C1 segment of cervical spinal cord (tissue), 14 donors: ENCODE results near the gene LRBA.
"Not testable (repeated sequence)": the region's sequence is repeated elsewhere in the genome, so short reads cannot be mapped to it uniquely, and the experiment has no call there.

Experiments used
- DNase-seq, 14 donors: peaks; one replicate each; lab custom pipeline; 2025; lab: John Stamatoyannopoulos, UW

LRBA gene

GRCh38 chr4:150507656-150508055, 507.4 kb downstream of the LRBA start:
- not testable (repeated sequence) for DNase-seq

GRCh38 chr4:150501983-150502382, 513.1 kb downstream of the LRBA start:
- no peak for DNase-seq

- DNase-seq, result no peak
Measured at GRCh38 chr4:150501009-150501727, 513.9 kb downstream of the LRBA start.

- DNase-seq, result no peak
Measured at GRCh38 chr4:150497612-150498011, 517.5 kb downstream of the LRBA start.

GRCh38 chr4:150495550-150495949, 519.5 kb downstream of the LRBA start:
- no peak for DNase-seq

GRCh38 chr4:150493851-150494250, 521.2 kb downstream of the LRBA start:
- DNase-seq, result no peak

- DNase-seq, result no peak
Measured at GRCh38 chr4:150491132-150492049, 523.7 kb downstream of the LRBA start.

GRCh38 chr4:150482581-150482980, 532.5 kb downstream of the LRBA start:
- DNase-seq, result no peak

- no peak for DNase-seq
Measured at GRCh38 chr4:150479657-150480056, 535.4 kb downstream of the LRBA start.

- DNase-seq, result no peak
Measured at GRCh38 chr4:150477869-150478268, 537.2 kb downstream of the LRBA start.

- DNase-seq, result no peak
Measured at GRCh38 chr4:150476776-150477175, 538.3 kb downstream of the LRBA start.

- DNase-seq, result no peak
Measured at GRCh38 chr4:150475763-150476162, 539.3 kb downstream of the LRBA start.

GRCh38 chr4:150464523-150464922, 550.6 kb downstream of the LRBA start:
- DNase-seq, result no peak

GRCh38 chr4:150462743-150463142, 552.3 kb downstream of the LRBA start:
- no peak for DNase-seq

- DNase-seq, result no peak
Measured at GRCh38 chr4:150461957-150462356, 553.1 kb downstream of the LRBA start.

- no peak for DNase-seq
Measured at GRCh38 chr4:150457802-150458201, 557.3 kb downstream of the LRBA start.

GRCh38 chr4:150451883-150452282, 563.2 kb downstream of the LRBA start:
- DNase-seq, result no peak

GRCh38 chr4:150447356-150447755, 567.7 kb downstream of the LRBA start:
- DNase-seq, result no peak

GRCh38 chr4:150439451-150439933, 575.6 kb downstream of the LRBA start:
- no peak for DNase-seq

- no peak for DNase-seq
Measured at GRCh38 chr4:150436598-150437370, 578.3 kb downstream of the LRBA start.

GRCh38 chr4:150431221-150431620, 583.9 kb downstream of the LRBA start:
- no peak for DNase-seq

- DNase-seq, result no peak
Measured at GRCh38 chr4:150425161-150425560, 589.9 kb downstream of the LRBA start.
